Stimulated activated naive CD8-positive, alpha-beta T cell treated with anti-CD3 and anti-CD28 coated beads, Interleukin-15, amount 100 ng/mL, for 72 hours (primary cell): Measurements from ENCODE around the gene WDR3.

ENCODE experiments used
- ATAC-seq: fragments of 150-1000 bp; cut with Tn5 transposase; 2 replicates; pipeline ENCODE4 v1.10.0; 2021; ENCODE audit warnings: mild to moderate bottlenecking, moderate library complexity
- DNase-seq, 2 donors: peaks; one replicate each; pipeline ENCODE4 v3.0.0; 2021 to 2022
- H3K27ac Mint-ChIP-seq, 2 donors: one replicate each; pipeline ENCODE4 v1.8.0; 2022; ENCODE audit warnings: mild to moderate bottlenecking in 2 of 2, mixed read lengths in 2 of 2, moderate library complexity in 2 of 2
- H3K27me3 Mint-ChIP-seq: one replicate; pipeline ENCODE4 v1.8.0; 2022; ENCODE audit warnings: mixed read lengths
- H3K4me1 Mint-ChIP-seq: one replicate; pipeline ENCODE4 v1.8.0; 2022; ENCODE audit warnings: mild to moderate bottlenecking, mixed read lengths
- H3K4me3 Mint-ChIP-seq, 2 donors: one replicate each; pipeline ENCODE4 v1.8.0; 2022; ENCODE audit warnings: mild to moderate bottlenecking in 2 of 2, mixed read lengths in 2 of 2, moderate library complexity in 1 of 2
- H3K9me3 Mint-ChIP-seq, 2 donors: one replicate each; pipeline ENCODE4 v1.8.0; 2022; ENCODE audit warnings: mixed read lengths in 2 of 2

WDR3 gene

GRCh38 chr1:117985239-117985638 lies 55.7 kb downstream of the WDR3 start:
- Mint-ChIP-seq H3K27ac (no peak overlapping the region), H3K4me1 (no peaks in the 10 kb centered on the region), H3K9me3 (no peaks in the 10 kb centered on the region), H3K27me3 (peaks cover 24% of the 10 kb centered on the region), H3K4me3 (no peak overlapping the region)
- ATAC-seq (no peak), DNase-seq (no peak)

- H3K27me3 Mint-ChIP-seq = peaks cover 24% of the 10 kb centered on the region
- no peak overlapping the region for H3K4me3 Mint-ChIP-seq
Observed at GRCh38 chr1:117985973-117986372, 56.4 kb downstream of the WDR3 start.

GRCh38 chr1:118004312-118004711 lies 74.8 kb downstream of the WDR3 start:
- H3K27me3 Mint-ChIP-seq = peaks cover 21% of the 10 kb centered on the region
- H3K4me1 Mint-ChIP-seq = no peaks in the 10 kb centered on the region
- no peak overlapping the region for H3K27ac Mint-ChIP-seq
- DNase-seq = no peak
- ATAC-seq = no peak
- peaks cover 8 to 22% of the 10 kb centered on the region in 2 donors for H3K9me3 Mint-ChIP-seq
- H3K4me3 Mint-ChIP-seq = no peak overlapping the region

More at GRCh38 chr1:117985973-117986372, 56.4 kb downstream of the WDR3 start:
- Mint-ChIP-seq H3K9me3 (no peaks in the 10 kb centered on the region), H3K27ac (no peak overlapping the region), H3K4me1 (no peaks in the 10 kb centered on the region)
- no peak for DNase-seq
- ATAC-seq = no peak

GRCh38 chr1:118007391-118007790 lies 77.9 kb downstream of the WDR3 start:
- peaks cover 0 to 8% of the 10 kb centered on the region in 2 donors for H3K9me3 Mint-ChIP-seq
- no peaks in the 10 kb centered on the region for H3K4me1 Mint-ChIP-seq
- H3K4me3 Mint-ChIP-seq = no peak overlapping the region
- peaks cover 11% of the 10 kb centered on the region for H3K27me3 Mint-ChIP-seq
- no peak for DNase-seq
- no peak for ATAC-seq
- H3K27ac Mint-ChIP-seq = no peak overlapping the region

- Mint-ChIP-seq H3K27me3 (peaks cover 11% of the 10 kb centered on the region), H3K9me3 (peaks cover 0 to 8% of the 10 kb centered on the region in 2 donors), H3K27ac (no peak overlapping the region), H3K4me3 (no peak overlapping the region), H3K4me1 (no peaks in the 10 kb centered on the region)
- ATAC-seq (no peak), DNase-seq (no peak)
Observed at GRCh38 chr1:118008011-118008410, 78.5 kb downstream of the WDR3 start.

- H3K9me3 Mint-ChIP-seq = no peaks in the 10 kb centered on the region
- H3K4me3 Mint-ChIP-seq = no peak overlapping the region
- H3K4me1 Mint-ChIP-seq = no peaks in the 10 kb centered on the region
- peaks cover 8% of the 10 kb centered on the region for H3K27me3 Mint-ChIP-seq
- ATAC-seq = no peak
- no peak for DNase-seq
- H3K27ac Mint-ChIP-seq = no peak overlapping the region
Observed at GRCh38 chr1:118012515-118013124, 83.1 kb downstream of the WDR3 start.

GRCh38 chr1:118013336-118013735 lies 83.8 kb downstream of the WDR3 start:
- Mint-ChIP-seq H3K9me3 (no peaks in the 10 kb centered on the region), H3K4me1 (no peaks in the 10 kb centered on the region), H3K27me3 (peaks cover 11% of the 10 kb centered on the region)

GRCh38 chr1:118013938-118014337 lies 84.4 kb downstream of the WDR3 start:
- Mint-ChIP-seq H3K9me3 (no peaks in the 10 kb centered on the region), H3K27me3 (peaks cover 11% of the 10 kb centered on the region), H3K4me1 (no peaks in the 10 kb centered on the region), H3K27ac (no peak overlapping the region), H3K4me3 (no peak overlapping the region)
- ATAC-seq (no peak), DNase-seq (no peak)

More at GRCh38 chr1:118013336-118013735, 83.8 kb downstream of the WDR3 start:
- ATAC-seq = no peak
- Mint-ChIP-seq H3K27ac (no peak overlapping the region), H3K4me3 (no peak overlapping the region)
- DNase-seq = no peak
